GM15510 (cell line): ENCODE measurements around the gene FCN1.

Experiments
- POLR2A ChIP-seq: IDR thresholded peaks from 3 replicates; pipeline ENCODE4 v1.6.1; 2011; ENCODE audit warnings: borderline replicate concordance; ENCODE audit not compliant: insufficient read length; ENCODE audit errors: extremely low read depth

Gene FCN1

GRCh38 chr9:134896834-134897583 lies 20.7 kb downstream of the FCN1 start:
- no peak for TF ChIP-seq POLR2A

- no peak for TF ChIP-seq POLR2A
Measured at GRCh38 chr9:134895908-134896833, 21.5 kb downstream of the FCN1 start.

GRCh38 chr9:134895567-134895907 lies 22.2 kb downstream of the FCN1 start:
- no peak for TF ChIP-seq POLR2A

- TF ChIP-seq POLR2A, result no peak
Measured at GRCh38 chr9:134895097-134895496, 22.6 kb downstream of the FCN1 start.

GRCh38 chr9:134894136-134894860 lies 23.4 kb downstream of the FCN1 start:
- no peak for TF ChIP-seq POLR2A

GRCh38 chr9:134892820-134893420 lies 24.8 kb downstream of the FCN1 start:
- TF ChIP-seq POLR2A, result no peak

GRCh38 chr9:134892221-134892620 lies 25.5 kb downstream of the FCN1 start:
- TF ChIP-seq POLR2A, result no peak

- no peak for TF ChIP-seq POLR2A
Measured at GRCh38 chr9:134891713-134892112, 26.0 kb downstream of the FCN1 start.

GRCh38 chr9:134891053-134891452 lies 26.7 kb downstream of the FCN1 start:
- no peak for TF ChIP-seq POLR2A

- no peak for TF ChIP-seq POLR2A
Measured at GRCh38 chr9:134890155-134890495, 27.6 kb downstream of the FCN1 start.

GRCh38 chr9:134889386-134890154 lies 28.1 kb downstream of the FCN1 start:
- no peak for TF ChIP-seq POLR2A

- no peak for TF ChIP-seq POLR2A
Measured at GRCh38 chr9:134888603-134889190, 29.0 kb downstream of the FCN1 start.

- TF ChIP-seq POLR2A, result no peak
Measured at GRCh38 chr9:134887686-134888602, 29.8 kb downstream of the FCN1 start.
